ENCODE results near the gene TMEM80.
"Not testable (repeated sequence)": the region's sequence is repeated elsewhere in the genome, so short reads cannot be mapped to it uniquely, and the experiment has no call there.

TMEM80 gene

DNA sequence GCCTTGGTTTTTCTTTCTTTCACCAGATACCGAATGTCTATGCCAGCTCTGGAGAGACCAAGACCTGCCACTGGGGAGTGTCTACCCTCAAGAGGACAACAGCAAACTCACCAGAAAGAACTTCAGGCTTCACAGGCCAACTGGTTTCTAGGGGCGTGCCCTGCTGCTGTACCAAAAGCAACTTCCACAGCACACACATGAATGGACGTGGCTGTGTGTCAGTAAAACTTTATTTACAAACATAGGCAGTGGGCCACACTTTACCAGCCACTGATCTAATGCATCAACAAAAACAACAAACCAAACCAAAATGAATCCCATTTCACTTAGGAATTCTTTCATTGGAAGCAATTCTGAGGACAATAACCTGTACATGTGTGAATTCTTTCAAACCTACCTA lies 17.3 kb upstream of the TMEM80 start:
- in situ Hi-C loops (cut with HindIII; ENCODE audit: low sequenced_read_pairs), result no loop called here

DNA sequence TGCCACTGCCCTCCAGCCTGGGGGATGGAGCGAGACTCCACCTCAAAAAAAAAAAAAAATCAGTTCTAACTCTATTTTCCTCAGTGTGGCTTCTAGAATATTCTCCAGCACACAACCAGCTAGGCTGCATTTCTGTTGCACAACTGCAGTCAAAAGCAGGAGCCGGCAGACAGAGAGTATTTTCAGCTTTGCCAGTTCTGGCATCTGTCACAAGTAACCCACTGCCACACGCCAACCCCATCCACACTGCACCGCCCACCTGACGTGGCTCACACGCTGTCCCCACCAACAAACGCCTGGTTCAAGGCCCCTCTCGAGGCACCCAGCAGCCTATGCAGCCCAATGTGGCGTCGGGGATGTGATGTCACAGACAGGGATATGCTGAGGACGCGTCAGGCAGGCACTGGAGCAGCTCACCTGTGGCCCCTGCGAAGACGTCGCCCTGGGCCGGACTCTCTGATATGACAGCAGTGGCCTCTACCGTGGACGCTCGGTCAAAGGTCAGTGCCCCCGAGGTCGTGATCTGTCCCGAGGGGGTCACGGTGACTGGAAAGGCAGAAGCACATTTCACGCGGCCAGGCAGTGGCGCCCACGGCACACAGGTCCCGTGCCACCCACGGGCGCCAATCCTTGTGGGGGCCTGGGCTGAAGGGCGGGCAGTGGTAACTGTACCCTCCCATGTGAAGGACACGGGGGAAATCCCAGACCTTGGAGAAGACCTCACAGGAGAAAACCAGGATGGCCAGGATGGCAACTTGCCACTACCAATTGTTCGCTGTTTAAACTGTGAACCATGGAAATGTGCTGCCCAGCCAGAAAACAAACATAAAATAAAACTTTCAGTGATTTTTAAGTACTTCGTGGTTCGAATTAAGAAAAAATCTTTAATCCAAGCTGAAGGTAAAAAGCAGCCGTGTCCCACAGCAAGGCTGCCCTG lies 16.1 kb upstream of the TMEM80 start:
- in situ Hi-C loops (cut with HindIII; ENCODE audit: low sequenced_read_pairs), result no loop called here

DNA sequence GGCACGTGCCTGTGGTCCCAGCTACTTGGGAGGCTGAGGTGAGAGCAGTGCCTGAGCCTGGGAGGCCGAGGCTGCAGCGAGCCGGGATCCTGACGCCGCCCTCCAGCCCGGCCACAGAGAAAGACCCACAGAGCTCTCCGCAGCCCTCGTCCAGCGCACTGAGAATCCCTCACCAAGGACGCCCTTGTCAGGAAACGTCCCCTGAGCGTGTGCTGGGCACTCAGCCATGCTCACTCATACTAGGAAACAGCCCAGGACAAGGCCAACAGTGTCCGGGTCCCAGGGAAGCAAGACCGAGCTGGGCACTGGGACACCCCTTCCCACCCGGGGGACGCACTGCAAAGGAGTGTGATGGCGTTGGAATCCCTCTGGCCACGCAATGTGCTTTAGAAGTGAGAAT lies 15.1 kb upstream of the TMEM80 start:
- in situ Hi-C loops (cut with HindIII; ENCODE audit: low sequenced_read_pairs), result no loop called here

DNA sequence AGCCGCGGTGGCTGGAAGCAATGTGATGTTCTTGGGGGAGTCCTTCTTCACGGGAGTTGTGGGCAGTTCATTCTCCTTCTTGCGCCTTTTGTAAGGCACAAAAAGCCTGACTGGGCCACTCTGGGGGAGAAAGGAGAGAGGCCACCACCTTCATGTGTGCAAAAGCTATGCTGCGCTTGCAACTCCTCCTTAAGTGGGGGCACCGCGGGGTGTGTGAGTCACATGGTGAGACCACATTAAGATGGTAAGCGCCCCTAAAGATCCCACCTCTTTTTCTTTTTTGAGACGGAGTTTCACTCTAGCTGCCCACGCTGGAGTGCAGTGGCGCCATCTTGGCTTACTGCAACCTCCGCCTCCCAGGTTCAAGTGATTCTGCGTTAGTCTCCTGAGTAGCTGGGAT lies 14.6 kb upstream of the TMEM80 start:
- in situ Hi-C loops (cut with HindIII; ENCODE audit: low sequenced_read_pairs), result no loop called here

DNA sequence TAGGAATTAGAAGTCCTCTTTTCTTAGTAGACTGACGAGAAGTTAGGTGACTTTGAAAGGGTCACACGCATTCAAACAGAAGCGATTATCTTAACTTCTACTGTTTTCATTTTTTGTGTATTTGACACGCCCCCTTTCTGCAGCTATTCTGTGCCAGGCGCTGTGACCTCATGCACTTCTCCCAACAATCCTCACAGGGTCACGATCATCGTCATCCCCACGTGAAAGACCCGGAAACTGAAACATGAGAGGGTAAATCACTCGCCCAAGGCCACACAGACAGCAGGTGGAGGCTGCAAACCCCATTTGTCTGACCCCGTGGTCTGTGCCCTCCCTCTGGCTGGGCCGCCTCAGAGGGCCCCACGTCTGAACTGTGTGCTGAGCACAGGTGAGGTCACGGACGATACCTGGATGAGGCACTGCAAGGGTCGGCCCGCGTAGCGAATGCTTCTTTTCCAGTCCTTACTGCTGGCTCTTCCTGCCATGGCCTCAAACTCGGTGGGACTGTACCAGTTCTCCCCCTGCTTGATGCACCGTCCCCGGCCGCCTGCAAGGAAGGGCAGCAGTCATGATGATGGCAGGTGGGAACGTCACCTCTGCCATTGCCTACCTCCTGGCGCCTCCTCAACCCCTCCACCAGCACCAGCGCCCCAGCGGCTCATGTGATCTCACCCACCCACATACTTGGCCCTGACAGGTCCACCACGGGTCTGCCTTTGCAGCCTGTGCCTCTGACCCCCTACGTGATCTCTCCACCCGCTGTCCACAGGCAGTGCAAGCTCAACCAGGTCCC lies 9.0 kb upstream of the TMEM80 start:
- in situ Hi-C loops (cut with HindIII; ENCODE audit: low sequenced_read_pairs), result no loop called here

DNA sequence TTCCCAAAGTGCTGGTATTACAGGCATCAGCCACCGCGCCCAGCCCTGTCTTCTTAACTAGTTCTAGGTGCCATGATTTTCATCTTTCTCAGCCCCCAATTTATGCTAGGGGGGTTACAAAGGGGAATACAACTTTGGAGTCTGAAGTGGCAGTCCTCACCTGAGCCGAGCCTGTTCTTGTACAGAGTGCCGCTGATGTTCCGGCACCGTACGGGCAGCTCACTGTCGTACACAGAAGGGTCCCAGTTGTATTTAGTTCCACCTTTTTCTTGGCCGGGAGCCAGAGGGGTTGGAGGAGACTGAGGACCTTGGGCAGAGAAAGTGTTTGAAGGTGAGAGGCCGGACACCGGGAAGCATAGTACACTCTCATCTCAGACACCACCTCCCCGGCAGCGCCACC lies 7.9 kb upstream of the TMEM80 start:
- in situ Hi-C loops (cut with HindIII; ENCODE audit: low sequenced_read_pairs), result no loop called here

DNA sequence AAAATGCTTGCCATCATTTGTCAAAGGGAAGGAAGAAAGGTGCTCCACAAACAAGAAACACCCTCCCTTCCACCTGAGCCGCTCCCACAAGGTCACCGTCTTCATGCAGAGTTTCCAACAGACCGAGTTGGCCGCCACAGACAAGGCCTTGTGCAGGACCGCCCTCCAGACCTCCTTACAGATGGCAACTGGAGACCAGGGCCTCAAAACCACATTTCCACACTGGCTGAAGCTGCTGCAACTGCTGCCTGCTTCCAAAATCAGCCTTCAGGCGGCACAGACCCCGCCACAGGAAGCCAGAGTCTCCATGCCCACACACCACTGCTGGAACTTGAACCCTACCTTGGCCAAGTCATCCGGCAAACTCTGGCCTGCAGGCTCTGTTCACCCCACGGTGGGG lies 6.9 kb upstream of the TMEM80 start:
- in situ Hi-C loops (cut with HindIII; ENCODE audit: low sequenced_read_pairs), result no loop called here

DNA sequence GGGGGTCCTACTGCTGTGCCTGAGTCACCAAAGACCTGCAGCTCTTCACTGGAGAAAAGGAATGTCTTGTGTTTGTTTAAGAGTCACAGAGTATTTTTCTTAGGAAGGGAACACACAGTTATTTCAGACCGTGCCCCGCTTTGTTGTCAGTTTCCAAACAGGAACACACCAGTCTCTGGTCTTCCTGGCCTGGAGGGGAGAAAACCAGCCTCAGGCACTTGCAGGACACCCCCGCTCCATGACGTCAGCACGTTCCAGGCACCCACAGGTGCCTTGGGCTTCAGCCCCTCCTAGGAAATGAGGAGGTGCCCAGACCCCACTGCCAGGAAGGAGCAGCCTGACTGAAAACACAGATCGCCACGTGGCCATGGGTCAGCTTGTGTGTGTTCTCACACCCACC lies 6.0 kb upstream of the TMEM80 start:
- in situ Hi-C loops (cut with HindIII; ENCODE audit: low sequenced_read_pairs), result no loop called here

DNA sequence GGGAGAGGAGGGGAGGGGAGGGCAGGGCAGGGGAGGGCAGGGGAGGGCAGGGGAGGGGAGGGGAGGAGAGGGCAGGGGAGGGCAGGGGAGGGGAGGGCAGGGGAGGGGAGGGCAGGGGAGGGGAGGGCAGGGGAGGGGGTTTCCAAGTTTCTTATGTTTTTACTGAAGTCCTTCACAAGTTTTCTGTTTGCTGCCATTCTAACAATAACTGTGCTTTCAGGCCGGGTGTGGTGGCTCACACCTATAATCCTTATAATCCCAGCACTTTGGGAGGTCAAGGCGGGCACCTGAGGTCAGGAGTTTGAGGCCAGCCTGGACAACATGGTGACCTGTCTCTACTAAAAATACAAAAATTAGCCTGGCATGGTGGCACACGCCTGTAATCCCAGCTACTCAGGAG lies 5.4 kb upstream of the TMEM80 start:
- in situ Hi-C loops (cut with HindIII; ENCODE audit: low sequenced_read_pairs), result not testable (repeated sequence)

DNA sequence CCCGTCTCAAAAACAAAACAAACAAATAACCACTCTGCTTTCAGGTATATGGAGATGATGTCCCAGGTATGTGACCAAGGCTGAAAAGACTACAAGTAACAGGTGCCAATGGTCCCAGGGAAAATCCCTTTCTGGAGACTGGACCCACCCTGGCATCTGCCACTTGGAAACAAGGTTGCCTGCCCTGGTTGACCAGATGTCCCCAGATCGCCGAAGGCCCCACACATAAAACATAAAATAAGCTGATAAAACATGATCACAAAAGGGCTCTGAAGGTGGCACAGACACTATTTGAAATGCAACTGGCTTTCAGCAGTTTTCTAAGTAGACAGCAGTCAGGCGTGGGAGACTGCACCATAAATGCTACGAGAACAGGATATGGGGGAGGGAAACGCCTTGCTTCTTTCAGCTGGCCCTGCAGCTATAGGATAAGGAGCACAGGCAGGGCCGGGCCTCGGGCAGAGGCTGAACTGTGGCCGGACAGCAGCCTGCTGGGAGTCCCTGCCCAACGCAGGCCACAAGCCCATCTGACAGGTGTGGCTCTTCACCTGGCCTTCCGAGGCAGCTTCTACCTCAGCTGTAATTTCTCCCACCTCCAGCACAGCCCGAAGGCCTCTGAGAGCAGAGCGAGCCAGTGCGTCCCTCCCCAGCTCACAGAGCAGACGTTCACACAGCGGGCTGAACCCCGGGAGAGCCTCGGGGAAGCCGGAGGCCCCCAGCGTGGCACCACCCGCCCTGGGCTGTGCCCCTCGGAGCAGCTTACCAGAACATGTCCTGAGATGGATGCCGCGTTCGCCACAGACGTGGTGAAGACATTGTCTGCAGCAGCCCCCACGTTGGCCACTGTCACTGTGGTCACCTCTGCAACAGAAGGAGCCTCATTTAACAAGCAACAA lies 4.6 kb upstream of the TMEM80 start:
- in situ Hi-C loops (cut with HindIII; ENCODE audit: low sequenced_read_pairs), result no loop called here

DNA sequence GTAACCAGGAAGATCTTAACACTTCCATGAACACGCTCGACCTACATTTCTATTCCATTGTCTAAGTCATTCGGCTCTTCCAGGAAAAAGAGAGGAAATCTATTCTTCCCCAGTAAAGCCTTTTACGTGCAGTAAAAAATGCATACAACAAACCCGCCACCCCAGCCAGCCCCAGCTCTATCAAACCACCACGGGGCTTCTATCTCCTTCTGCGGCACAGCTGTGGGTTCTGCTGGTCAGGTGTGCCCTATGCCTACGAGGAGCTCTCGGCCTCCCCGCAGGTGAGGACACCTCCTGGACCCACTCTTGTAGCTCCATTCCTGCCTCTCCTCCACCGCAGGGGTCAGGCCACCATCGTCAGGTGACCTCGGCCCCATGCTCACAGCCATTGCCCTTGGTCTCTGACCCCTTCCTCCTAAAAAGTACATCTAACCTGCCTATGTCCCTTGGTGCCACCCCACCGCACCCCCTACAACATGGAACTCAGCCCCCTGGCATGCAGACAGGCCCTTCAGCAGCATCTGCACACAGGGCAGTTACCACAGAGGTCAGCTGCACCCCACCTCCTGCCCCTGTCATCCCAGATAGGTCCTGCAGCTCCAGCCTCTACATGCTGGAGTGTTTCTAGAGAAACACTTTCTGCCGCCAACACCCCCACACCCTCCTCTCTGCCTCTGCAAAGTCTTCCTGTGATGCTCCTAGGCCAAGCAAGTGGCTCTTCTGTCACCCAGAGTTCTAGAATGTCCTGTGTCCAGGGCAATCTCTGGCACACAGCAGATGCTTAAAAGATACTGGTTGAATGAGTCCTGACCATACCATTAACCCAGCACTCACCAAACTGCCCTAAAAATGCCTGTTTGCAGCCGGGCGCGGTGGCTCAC lies 3.7 kb upstream of the TMEM80 start:
- in situ Hi-C loops (cut with HindIII; ENCODE audit: low sequenced_read_pairs), result no loop called here

DNA sequence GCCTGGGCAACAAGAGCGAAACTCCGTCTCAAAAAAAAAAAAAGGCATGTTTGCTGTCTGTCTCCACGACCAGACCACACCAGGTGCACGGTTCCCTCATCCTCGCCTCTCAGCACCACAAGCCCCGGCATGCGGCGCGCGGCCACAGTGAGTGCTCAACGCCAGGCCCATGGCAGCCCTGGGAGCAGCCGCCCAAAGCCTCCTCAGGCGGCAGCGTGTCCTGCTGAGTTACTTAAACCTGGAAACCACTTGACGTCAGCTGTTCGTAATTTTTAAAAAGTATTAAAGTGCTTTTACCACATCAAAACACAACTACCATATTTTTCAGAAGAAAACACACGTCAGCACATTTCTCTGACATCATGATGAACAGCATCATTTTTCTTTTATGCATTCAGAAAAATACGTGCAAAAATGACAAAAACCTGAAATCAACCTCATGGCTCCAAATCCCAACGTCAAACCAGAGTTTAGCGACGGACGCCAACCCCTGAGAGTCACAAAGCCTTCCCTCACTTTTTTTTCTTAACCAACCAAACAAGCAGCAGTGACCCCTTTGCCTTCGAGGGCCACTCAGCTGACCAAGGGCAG lies 2.7 kb upstream of the TMEM80 start:
- in situ Hi-C loops (cut with HindIII; ENCODE audit: low sequenced_read_pairs), result no loop called here

DNA sequence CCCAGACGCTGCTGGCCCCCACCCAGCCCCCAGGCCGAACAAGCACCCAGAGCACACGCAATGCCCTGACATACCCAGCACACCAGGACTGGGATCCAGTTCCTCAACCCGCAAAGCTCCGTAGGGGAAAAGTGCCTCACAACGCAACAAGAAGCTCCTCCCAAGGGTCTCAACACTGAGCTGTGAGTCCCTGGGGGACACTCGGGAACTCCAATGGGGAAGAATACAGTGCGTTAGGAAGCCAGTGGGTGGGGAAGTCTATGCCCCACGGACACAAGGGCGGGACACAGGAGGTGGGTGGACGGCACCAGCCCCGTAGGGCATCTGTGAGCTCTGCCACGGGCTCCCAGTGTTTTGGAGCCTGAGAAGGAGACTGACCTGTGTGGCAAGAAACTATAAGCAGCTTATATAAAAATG lies 2.2 kb upstream of the TMEM80 start:
- in situ Hi-C loops (cut with HindIII; ENCODE audit: low sequenced_read_pairs), result no loop called here

DNA sequence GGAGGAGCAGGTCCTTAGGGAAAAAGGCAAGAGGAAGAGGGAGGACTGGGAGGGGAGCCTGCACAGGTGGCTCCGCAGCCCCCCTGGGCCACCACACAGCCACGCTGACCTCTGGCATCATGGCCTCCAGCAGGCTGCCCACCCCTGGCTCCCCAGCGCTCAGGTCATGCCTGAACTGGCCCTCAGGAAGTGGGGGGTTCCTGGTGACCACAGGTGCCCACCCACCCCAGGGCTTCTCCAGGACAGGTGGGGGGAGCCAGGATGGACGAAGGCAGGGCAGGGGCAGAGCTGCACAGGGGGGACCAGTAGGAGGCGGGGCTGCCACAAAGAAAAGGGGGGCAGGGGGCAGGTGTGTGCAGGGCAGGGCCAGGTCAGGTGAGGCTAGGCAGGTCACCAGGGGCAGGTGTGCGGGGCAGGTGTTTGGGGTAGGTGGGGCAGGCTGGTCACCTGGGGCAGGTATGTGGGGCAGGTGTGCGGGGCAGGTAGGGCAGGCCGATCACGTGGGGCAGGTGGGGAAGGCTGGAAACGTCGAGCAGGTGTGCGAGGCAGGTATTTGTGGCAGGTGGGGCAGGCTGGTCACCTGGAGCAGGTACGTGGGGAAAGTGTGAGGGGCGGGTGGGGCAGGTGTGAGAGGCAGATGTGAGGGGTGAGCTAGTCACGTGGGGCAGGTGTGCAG lies 1.6 kb upstream of the TMEM80 start:
- in situ Hi-C loops (cut with HindIII; ENCODE audit: low sequenced_read_pairs), result no loop called here

DNA sequence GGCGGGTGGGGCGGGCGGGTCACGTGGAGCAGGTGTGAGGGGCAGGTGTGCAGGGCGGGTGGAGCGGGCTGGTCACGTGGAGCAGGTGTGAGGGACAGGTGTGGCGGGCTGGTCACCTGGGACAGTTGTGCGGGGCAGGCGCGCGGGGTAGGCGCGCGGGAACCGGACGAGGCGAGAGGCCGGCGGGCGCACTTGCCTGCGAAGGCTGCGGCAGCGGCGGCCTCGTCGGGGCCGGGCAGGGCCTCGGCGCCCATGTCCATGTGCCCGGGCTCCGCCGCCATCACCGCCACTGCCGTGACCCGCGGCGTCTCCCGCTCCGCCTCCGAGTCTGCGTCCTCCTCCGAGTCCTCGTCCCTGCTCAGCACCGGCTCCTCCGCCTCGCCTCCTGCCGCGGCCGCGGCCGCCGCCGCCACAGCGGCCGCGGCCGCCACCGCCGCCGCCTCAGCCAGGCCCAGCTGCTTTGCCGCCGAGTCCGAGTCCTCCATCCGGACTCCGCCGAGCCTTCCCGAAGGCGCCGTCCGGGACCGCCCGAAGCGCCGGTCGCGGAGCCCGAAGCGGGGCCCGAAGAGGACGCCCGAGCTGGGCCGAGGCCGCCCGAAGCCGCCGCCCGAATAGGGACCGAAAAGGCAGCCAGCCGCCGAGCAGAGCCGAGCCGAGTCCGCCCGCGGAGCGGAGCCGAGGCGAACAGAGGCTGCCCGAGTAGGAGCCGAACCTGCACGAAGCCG lies 891 bp upstream of the TMEM80 start, which contains the start of gene DEAF1:
Gene DEAF1, minus strand, starts transcription at position 660 of the 725 bp plus-strand sequence. Its CDS starts 175 bp downstream, at position 485.
- in situ Hi-C loops (cut with HindIII; ENCODE audit: low sequenced_read_pairs), result no loop called here

DNA sequence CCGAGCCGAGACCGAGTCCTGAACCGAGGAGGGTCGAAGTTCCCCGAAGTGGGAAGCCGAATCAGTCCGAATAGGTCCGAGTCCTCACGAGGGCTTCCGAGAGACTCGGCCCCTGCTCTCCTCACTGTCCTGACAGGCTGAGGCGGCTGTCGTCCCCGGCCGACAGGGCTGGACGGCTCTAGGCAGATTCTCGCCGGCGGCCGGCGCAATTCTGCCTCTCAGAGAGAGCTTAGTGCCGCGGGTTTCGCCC lies 403 bp upstream of the TMEM80 start:
- in situ Hi-C loops (cut with HindIII; ENCODE audit: low sequenced_read_pairs), result no loop called here

DNA sequence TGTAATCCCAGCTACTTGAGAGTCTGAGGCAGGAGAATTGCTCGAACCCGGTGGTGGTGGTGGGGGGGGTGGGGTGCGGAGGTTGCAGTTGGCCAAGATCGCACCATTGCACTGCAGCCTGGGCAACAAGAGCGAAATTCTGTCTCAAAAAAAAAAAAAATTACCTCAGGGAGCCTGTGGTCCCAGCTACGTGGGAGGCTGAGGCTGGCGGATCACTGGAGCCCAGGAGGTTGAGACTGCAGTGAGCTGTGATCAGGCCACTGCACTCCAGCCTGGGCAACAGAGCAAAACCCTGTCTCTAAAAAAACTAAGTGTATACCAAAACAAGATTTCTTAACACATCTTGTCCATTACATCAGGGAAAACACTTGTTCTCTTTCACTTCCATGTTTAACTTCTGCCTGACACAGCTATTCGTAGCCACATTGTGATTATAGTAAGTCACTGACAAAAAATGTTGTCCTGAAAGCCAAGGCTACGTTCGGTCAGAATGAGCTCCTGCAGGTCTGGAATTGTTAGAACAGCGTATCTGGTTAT lies 1.4 kb downstream of the TMEM80 start:
- in situ Hi-C loops (cut with HindIII; ENCODE audit: low sequenced_read_pairs), result no loop called here

DNA sequence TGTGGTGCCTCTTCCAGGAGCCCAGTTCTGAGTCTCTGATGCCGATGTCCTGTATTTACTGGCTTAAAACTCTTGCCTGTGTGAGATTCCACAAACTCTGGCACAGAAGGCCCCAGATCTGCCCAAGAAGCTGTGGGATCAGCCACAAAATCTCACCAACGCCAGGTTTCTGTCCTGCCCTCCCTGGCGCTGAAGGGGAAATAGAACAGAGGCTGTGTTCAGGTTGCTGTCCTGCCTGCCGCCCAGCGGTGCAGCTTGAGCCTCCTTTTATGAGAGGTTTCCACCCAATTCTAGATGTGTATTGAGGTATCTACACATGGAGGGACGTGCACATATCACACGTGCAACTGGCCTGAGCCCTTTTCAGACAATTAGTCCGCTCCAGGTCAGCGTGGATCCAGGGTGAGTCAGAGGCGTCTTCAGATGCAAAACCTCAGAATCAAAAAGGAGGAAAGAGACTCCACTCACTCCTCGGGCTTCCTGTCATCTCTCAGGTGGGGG lies 2.2 kb downstream of the TMEM80 start:
- in situ Hi-C loops (cut with HindIII; ENCODE audit: low sequenced_read_pairs), result no loop called here

All from DLD1 (cell line).